GM23338 (cell line): ENCODE measurements around the gene MTA2. TPM values are rescaled to one million over a fixed set of nuclear protein-coding genes. Genes with fewer than 3 reads are reported as not detected.
A peak's percentile ranks its signal among the peaks of the same experiment; 100 is the strongest.

ENCODE experiments used
- ATAC-seq: fragments of 200-7000 bp; cut with Tn5 transposase; 3 replicates; pipeline ENCODE4 v1.9.1; 2020
- DNase-seq: peaks from one replicate; pipeline ENCODE4 v3.0.0-alpha.2; 2015; ENCODE audit warnings: low spot score
- H2AFZ ChIP-seq: fragments of 200-600 bp; sonication (generic); 2 replicates; pipeline ENCODE4 v1.8.0; 2016; ENCODE audit warnings: antibody characterized with exemption, mild to moderate bottlenecking, moderate library complexity
- H3F3A ChIP-seq: fragments of 200-600 bp; sonication (generic); replicated peaks from 2 replicates; pipeline ENCODE4 v1.8.0; 2017; ENCODE audit warnings: antibody characterized with exemption, mixed run types, low read depth
- H3K27ac ChIP-seq: fragments of 200-600 bp; sonication (generic); 2 replicates; pipeline ENCODE4 v1.6.1; 2016; ENCODE audit warnings: low read depth
- H3K27me3 ChIP-seq: fragments of 200-600 bp; sonication (generic); 2 replicates; pipeline ENCODE4 v1.8.0; 2016; ENCODE audit warnings: mild to moderate bottlenecking, mixed run types, moderate library complexity; ENCODE audit not compliant: insufficient read depth
- H3K36me3 ChIP-seq: fragments of 200-600 bp; sonication (generic); 2 replicates; pipeline ENCODE4 v1.8.0; 2016; ENCODE audit warnings: mild to moderate bottlenecking; ENCODE audit not compliant: insufficient read depth
- H3K4me1 ChIP-seq: fragments of 200-600 bp; sonication (generic); 2 replicates; pipeline ENCODE4 v1.8.0; 2016; ENCODE audit warnings: mild to moderate bottlenecking, moderate library complexity; ENCODE audit not compliant: insufficient read depth
- H3K4me2 ChIP-seq: fragments of 200-600 bp; sonication (generic); 2 replicates; pipeline ENCODE4 v1.7.1; 2017; ENCODE audit warnings: mixed run types
- H3K4me3 ChIP-seq: fragments of 200-600 bp; sonication (generic); 2 replicates; pipeline ENCODE4 v1.6.1; 2016; ENCODE audit warnings: mixed run types
- H3K79me2 ChIP-seq: fragments of 200-600 bp; sonication (generic); replicated peaks from 2 replicates; pipeline ENCODE4 v1.8.0; 2017; ENCODE audit warnings: mild to moderate bottlenecking; ENCODE audit not compliant: insufficient read depth
- H3K9me2 ChIP-seq: fragments of 200-600 bp; sonication (generic); 2 replicates; pipeline ENCODE4 v1.8.0; 2017; ENCODE audit not compliant: insufficient read depth
- H4K20me1 ChIP-seq: fragments of 200-600 bp; sonication (generic); replicated peaks from 2 replicates; pipeline ENCODE4 v1.8.0; 2017; ENCODE audit warnings: mild to moderate bottlenecking; ENCODE audit not compliant: insufficient read depth
- H3K27ac Mint-ChIP-seq: 2 replicates; pipeline ENCODE4 v1.8.0; 2020; ENCODE audit warnings: inconsistent platforms, mild to moderate bottlenecking, moderate library complexity, mixed read lengths
- H3K27me3 Mint-ChIP-seq: 3 replicates; pipeline ENCODE4 v1.8.0; 2022; ENCODE audit warnings: low read depth, mild to moderate bottlenecking, moderate library complexity, mixed read lengths, inconsistent platforms; ENCODE audit not compliant: insufficient read depth, poor library complexity
- H3K36me3 Mint-ChIP-seq: 3 replicates; pipeline ENCODE4 v1.8.0; 2021; ENCODE audit warnings: low read depth, mild to moderate bottlenecking, inconsistent platforms, moderate library complexity, mixed read lengths
- H3K4me1 Mint-ChIP-seq: 3 replicates; pipeline ENCODE4 v1.8.0; 2020; ENCODE audit warnings: mild to moderate bottlenecking, inconsistent platforms, mixed read lengths
- H3K4me3 Mint-ChIP-seq: 3 replicates; pipeline ENCODE4 v1.8.0; 2021; ENCODE audit warnings: moderate library complexity, mild to moderate bottlenecking, inconsistent platforms, mixed read lengths
- H3K9me3 Mint-ChIP-seq: 3 replicates; pipeline ENCODE4 v1.8.0; 2020; ENCODE audit warnings: moderate library complexity, mild to moderate bottlenecking, inconsistent platforms, mixed read lengths
- CREB1 ChIP-seq: fragments of 250-450 bp; sonication (Bioruptor Pico); IDR thresholded peaks from 2 replicates; pipeline ENCODE4 v1.5.0; 2020; ENCODE audit warnings: low read depth, mild to moderate bottlenecking, moderate library complexity
- EZH2 ChIP-seq: fragments of 200-600 bp; sonication (generic); IDR thresholded peaks from one replicate; pipeline ENCODE4 v1.8.0; 2017; ENCODE audit warnings: antibody characterized with exemption, mild to moderate bottlenecking, low read depth; ENCODE audit not compliant: unreplicated experiment
- EZH2phosphoT487 ChIP-seq: fragments of 200-600 bp; sonication (generic); IDR thresholded peaks from one replicate; pipeline ENCODE4 v1.8.1; 2018; ENCODE audit warnings: antibody characterized with exemption; ENCODE audit not compliant: unreplicated experiment
- JUNB ChIP-seq: IDR thresholded peaks from one replicate; pipeline ENCODE4 v1.6.1; 2016; ENCODE audit warnings: antibody characterized with exemption; ENCODE audit not compliant: unreplicated experiment
- POLR2AphosphoS5 ChIP-seq: IDR thresholded peaks from 2 replicates; pipeline ENCODE4 v1.6.1; 2016; ENCODE audit warnings: antibody characterized with exemption, low read depth
- REST ChIP-seq: IDR thresholded peaks from one replicate; pipeline ENCODE4 v1.6.1; 2018; ENCODE audit warnings: antibody characterized with exemption; ENCODE audit not compliant: unreplicated experiment
- STAT1 ChIP-seq: IDR thresholded peaks from one replicate; pipeline ENCODE4 v1.6.1; 2016; ENCODE audit warnings: antibody characterized with exemption; ENCODE audit not compliant: unreplicated experiment
- ZNF114 ChIP-seq: fragments of 250-450 bp; sonication (Bioruptor Pico); IDR thresholded peaks from 2 replicates; pipeline ENCODE4 v1.5.0; 2020; ENCODE audit warnings: mild to moderate bottlenecking, moderate library complexity
- polyA plus RNA-seq: library from polyadenylated mRNA; unstranded; fragments of >200 nt; fragmentation: Nextera tagmentation; extraction: Ambion mirVana; gene quantifications from 2 replicates; pipeline ENCODE4 v1.2.1, GENCODE V29; 2016
- total RNA-seq: library from RNA; depleted of rRNA; stranded (reverse); fragments of >200 nt; shearing (Covaris generic); gene quantifications from 2 replicates; pipeline ENCODE4 v1.2.3, GENCODE V29; 2014

MTA2 gene
- total and polyA plus RNA-seq, 2 experiments from 2014 or later: 22.9 to 102 TPM

- no peak for TF ChIP-seq REST
- no peak for TF ChIP-seq JUNB
Observed at GRCh38 chr11:62646825-62647608, 45.4 kb upstream of the MTA2 start (continued).

GRCh38 chr11:62645946-62646824, 44.5 kb upstream of the MTA2 start, which contains the start of gene GANAB:
Gene GANAB, minus strand, starts transcription at chr11:62646613. Its CDS starts 14 bp downstream, at chr11:62646599.
- Mint-ChIP-seq H3K36me3 (peaks cover 39% of the 10 kb centered on the region), H3K27ac (peak within 1 kb of the TSS; percentile 98), H3K9me3 (peaks cover 2% of the 10 kb centered on the region; the same call in 1 of the 3 replicates), H3K27me3 (peaks cover 10% of the 10 kb centered on the region), H3K4me3 (peak within 1 kb of the TSS; percentile 99), H3K4me1 (peaks cover 12% of the 10 kb centered on the region)
- H3K27me3 ChIP-seq: no peaks in the 10 kb centered on the region
- peak within 1 kb of the TSS; percentile 100 for H3K4me3 ChIP-seq
- no peaks in the 10 kb centered on the region; the same call in 1 of the 2 replicates for H3K4me1 ChIP-seq
- TF ChIP-seq POLR2AphosphoS5: peak; percentile 90
- TF ChIP-seq STAT1: no peak
- TF ChIP-seq CREB1 (CRISPR knock-in tag): peak; percentile 83
- peaks cover 10% of the 10 kb centered on the region; the same call in 1 of the 2 replicates for H3K36me3 ChIP-seq
- H2AFZ ChIP-seq: no peak within 1 kb of the TSS
- no peaks in the 10 kb centered on the region for H3K9me2 ChIP-seq
- peak within 1 kb of the TSS; percentile 100 for H3K4me2 ChIP-seq
- H3F3A ChIP-seq: 0 out of 2 replicates have a peak, but pooled peaks cover 16% of the 10 kb centered on the region
- peaks cover 19% of the 10 kb centered on the region for H4K20me1 ChIP-seq
- peaks cover 48% of the 10 kb centered on the region for H3K79me2 ChIP-seq
- peak; percentile 100 for DNase-seq
- peak within 1 kb of the TSS; percentile 96 for H3K27ac ChIP-seq
- ATAC-seq: peak; percentile 97

GRCh38 chr11:62645671-62645945, 43.9 kb upstream of the MTA2 start:
- no peak overlapping the region for H2AFZ ChIP-seq
- ATAC-seq: no peak
- Mint-ChIP-seq H3K27ac (peak overlapping the region; percentile 98), H3K27me3 (peaks cover 11% of the 10 kb centered on the region), H3K4me1 (peaks cover 12% of the 10 kb centered on the region), H3K36me3 (peaks cover 39% of the 10 kb centered on the region), H3K4me3 (peak overlapping the region; percentile 99), H3K9me3 (peaks cover 2% of the 10 kb centered on the region; the same call in 1 of the 3 replicates)
- DNase-seq: no peak
- H3K9me2 ChIP-seq: no peaks in the 10 kb centered on the region
- peak overlapping the region; percentile 96 for H3K27ac ChIP-seq
- peaks cover 23% of the 10 kb centered on the region for H4K20me1 ChIP-seq
- peaks cover 10% of the 10 kb centered on the region; the same call in 1 of the 2 replicates for H3K36me3 ChIP-seq
- H3F3A ChIP-seq: 0 out of 2 replicates have a peak, but pooled peaks cover 16% of the 10 kb centered on the region
- peak overlapping the region; percentile 100 for H3K4me3 ChIP-seq
- H3K79me2 ChIP-seq: peaks cover 46% of the 10 kb centered on the region
- H3K27me3 ChIP-seq: no peaks in the 10 kb centered on the region
- H3K4me1 ChIP-seq: no peaks in the 10 kb centered on the region; the same call in 1 of the 2 replicates
- H3K4me2 ChIP-seq: peak overlapping the region; percentile 100
- TF ChIP-seq ZNF114 (CRISPR knock-in tag) (no peak), REST (no peak), EZH2phosphoT487 (no peak), POLR2AphosphoS5 (no peak), EZH2 (no peak)
